Naive B cell (primary cell): ENCODE results near the gene TRERF1. TPM values are rescaled to one million over a fixed set of nuclear protein-coding genes. Genes with fewer than 3 reads are reported as not detected.
A peak's percentile ranks its signal among the peaks of the same experiment; 100 is the strongest.

Source experiments
- ATAC-seq, 2 donors: fragments of 150-1000 bp; cut with Tn5 transposase; 2 replicates each; pipeline ENCODE4 v1.10.0; 2021; ENCODE audit warnings: low read depth in 2 of 2, mild to moderate bottlenecking in 2 of 2, moderate library complexity in 2 of 2
- DNase-seq: peaks from one replicate; pipeline ENCODE4 v3.0.0; 2022
- H3K27ac Mint-ChIP-seq, 6 donors: one replicate each; pipeline ENCODE4 v1.8.0; 2020 to 2022; ENCODE audit warnings: mild to moderate bottlenecking in 6 of 6, mixed read lengths in 6 of 6, moderate library complexity in 5 of 6, inconsistent platforms in 2 of 6
- H3K27me3 Mint-ChIP-seq, 3 donors: one replicate each; pipeline ENCODE4 v1.8.0; 2021 to 2022; ENCODE audit warnings: mixed read lengths in 3 of 3, mild to moderate bottlenecking in 1 of 3
- H3K36me3 Mint-ChIP-seq, 2 donors: one replicate each; pipeline ENCODE4 v1.8.0; 2020 to 2022; ENCODE audit warnings: mixed read lengths in 2 of 2, inconsistent platforms in 1 of 2, mild to moderate bottlenecking in 1 of 2
- H3K4me1 Mint-ChIP-seq, 3 donors: one replicate each; pipeline ENCODE4 v1.8.0; 2020 to 2022; ENCODE audit warnings: mixed read lengths in 3 of 3, inconsistent platforms in 1 of 3, mild to moderate bottlenecking in 1 of 3, moderate library complexity in 1 of 3
- H3K4me3 Mint-ChIP-seq, 8 donors: one replicate each; pipeline ENCODE4 v1.8.0; 2020 to 2022; ENCODE audit warnings: mild to moderate bottlenecking in 8 of 8, mixed read lengths in 8 of 8, moderate library complexity in 8 of 8, inconsistent platforms in 2 of 8
- H3K9me3 Mint-ChIP-seq, 7 donors: one replicate each; pipeline ENCODE4 v1.8.0; 2020 to 2022; ENCODE audit warnings: mixed read lengths in 7 of 7, mild to moderate bottlenecking in 5 of 7, inconsistent platforms in 2 of 7, moderate library complexity in 1 of 7
- polyA plus RNA-seq, 6 donors: library from polyadenylated mRNA; unstranded; fragments of 300-500 nt; fragmentation: Illumina TruSeq; gene quantifications; one replicate each; pipeline ENCODE4 v1.2.3, GENCODE V29; 2021; ENCODE audit warnings: low read depth in 6 of 6

Gene TRERF1
- polyA plus RNA-seq, 6 donors from 2014 or later = 0.07 to 0.13 (median 0.08) TPM; not detected in 3

DNA sequence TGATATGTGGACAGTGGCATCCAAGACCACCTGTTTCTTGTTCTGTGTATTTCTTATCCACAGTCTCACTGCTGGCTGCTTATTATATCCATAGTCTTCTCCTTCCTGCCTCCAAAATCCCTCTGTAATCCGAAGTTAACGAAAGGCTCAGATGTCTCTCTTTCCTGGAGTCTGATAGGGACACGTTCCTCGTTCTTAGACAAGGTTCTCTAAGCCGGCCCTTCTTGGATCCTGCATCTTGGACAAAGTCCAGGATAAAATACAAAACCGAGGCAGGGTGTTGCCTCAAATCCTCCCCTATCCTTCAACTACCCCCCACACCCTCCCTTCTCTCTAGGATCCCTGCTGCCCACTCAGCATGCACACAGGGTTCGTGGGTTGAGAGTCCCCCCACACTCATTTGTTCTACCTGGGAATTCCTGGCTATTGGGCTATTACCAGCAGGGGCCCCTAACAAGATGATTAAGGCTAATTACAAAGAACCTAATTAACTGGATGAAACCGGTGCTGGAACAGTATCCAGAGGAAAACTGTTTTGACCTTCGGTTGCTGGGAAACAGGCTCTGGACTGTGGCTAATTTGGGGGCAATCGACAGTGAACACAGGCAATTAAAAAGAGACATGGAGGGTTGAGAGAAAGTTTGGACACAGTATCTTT lies 201.3 kb downstream of the TRERF1 start:
- Mint-ChIP-seq H3K4me3 (no peak overlapping the region), H3K36me3 (no peaks in the 10 kb centered on the region), H3K27ac (no peak overlapping the region), H3K4me1 (no peaks in the 10 kb centered on the region), H3K9me3 (no peaks in the 10 kb centered on the region), H3K27me3 (peaks cover 0 to 3% (median 0%) of the 10 kb centered on the region in 3 donors)
- ATAC-seq = no peak
- DNase-seq = no peak

DNA sequence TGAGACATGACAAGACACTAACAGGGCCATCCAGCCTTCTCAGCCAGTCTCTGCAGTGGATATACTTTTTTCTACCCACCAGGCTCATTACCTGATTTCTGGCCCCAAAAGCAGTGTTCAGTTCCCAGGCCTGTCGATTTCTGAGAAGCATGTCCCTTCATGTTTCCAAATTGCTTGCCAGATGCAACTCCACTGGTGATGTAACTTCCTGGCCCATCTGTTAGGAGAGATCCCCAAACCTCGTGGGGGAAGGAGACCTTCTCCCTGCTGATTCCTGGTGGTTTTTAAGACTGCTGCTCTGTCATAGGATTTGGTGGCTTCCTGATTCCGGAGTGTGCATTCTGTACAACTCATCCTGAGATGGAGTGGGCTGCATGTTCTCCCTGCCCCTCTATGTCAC lies 202.4 kb downstream of the TRERF1 start:
- H3K9me3 Mint-ChIP-seq = no peaks in the 10 kb centered on the region
- no peaks in the 10 kb centered on the region for H3K36me3 Mint-ChIP-seq
- no peak overlapping the region for H3K4me3 Mint-ChIP-seq
- H3K27me3 Mint-ChIP-seq = no peaks in the 10 kb centered on the region
- H3K4me1 Mint-ChIP-seq = no peaks in the 10 kb centered on the region
- ATAC-seq (no peak), DNase-seq (no peak)
- no peak overlapping the region for H3K27ac Mint-ChIP-seq

DNA sequence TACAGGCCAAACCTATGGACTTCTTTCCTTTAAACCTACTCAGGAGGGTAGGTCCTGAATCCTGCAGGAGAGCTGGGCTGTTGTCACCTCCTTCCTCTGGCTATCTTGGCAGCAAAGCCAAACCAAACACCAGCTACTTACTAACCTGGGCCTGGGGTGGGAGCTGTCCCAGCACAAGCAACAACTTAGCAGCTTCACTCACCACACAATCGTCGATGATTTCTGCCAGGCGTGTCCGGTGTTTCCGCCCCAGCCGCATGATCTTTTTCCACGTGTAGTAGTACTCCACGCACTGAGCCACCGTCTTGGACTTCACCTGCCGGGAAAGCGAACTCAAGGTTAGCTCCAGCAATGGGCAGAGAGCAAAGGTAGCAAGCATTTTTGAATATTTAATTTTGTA lies 208.7 kb downstream of the TRERF1 start:
- H3K27me3 Mint-ChIP-seq = no peaks in the 10 kb centered on the region
- no peak overlapping the region for H3K27ac Mint-ChIP-seq
- no peaks in the 10 kb centered on the region for H3K4me1 Mint-ChIP-seq
- ATAC-seq (no peak), DNase-seq (no peak)
- H3K4me3 Mint-ChIP-seq = no peak overlapping the region
- no peaks in the 10 kb centered on the region for H3K36me3 Mint-ChIP-seq
- H3K9me3 Mint-ChIP-seq = no peaks in the 10 kb centered on the region

DNA sequence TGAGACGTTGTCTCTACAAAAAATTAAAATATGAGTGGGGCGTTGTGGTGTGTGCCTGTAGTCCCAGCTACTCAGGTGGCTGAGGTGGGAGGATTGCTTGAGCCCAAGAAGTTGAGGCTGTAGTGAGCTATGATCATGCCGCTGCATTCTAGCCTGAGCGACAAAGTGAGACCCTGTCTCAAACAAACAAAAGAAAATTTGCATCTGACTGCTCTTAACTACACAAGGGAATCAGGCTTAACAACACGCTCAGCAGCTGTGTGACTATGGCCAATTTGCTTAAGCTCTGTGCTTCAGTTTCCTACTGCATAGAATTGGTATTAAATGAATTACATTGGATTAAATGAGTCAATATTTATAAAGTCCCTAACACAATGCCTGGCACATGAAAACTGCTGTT lies 209.8 kb downstream of the TRERF1 start:
- Mint-ChIP-seq H3K4me3 (no peak overlapping the region), H3K36me3 (no peaks in the 10 kb centered on the region), H3K27me3 (no peaks in the 10 kb centered on the region), H3K27ac (peak overlapping the region in 1 of 6 donors; percentile 47), H3K9me3 (no peaks in the 10 kb centered on the region), H3K4me1 (no peaks in the 10 kb centered on the region)
- no peak for DNase-seq
- no peak for ATAC-seq

DNA sequence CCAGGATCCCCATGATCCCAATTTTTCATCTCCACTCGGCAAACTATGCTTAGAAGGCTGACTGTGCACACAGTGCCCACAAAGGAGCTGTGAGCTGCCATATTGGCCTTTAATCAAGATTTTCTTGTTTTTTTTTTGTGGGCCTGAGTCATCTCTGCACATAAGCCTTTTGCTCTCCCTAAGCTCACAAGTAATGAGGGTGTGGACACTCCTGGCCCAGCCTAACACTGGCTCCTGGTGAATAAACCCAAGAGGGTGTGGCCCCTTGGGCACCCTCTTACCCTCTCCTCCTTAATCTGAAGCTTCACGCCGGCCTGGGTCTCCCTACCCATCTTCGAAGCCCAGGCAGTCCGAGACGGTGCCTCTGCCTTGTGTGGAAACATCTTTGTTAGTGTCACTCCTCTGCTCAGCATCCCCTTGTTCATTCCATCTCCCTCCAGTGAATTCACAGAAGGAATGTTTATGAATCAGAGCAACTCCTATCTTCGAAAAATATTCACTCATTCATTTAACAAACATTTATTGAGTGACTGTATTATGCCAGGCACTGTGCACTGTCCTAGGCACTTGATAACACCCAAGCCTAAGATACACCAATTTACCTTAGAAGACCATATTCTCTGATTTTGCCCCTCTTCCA lies 211.9 kb downstream of the TRERF1 start:
- ATAC-seq (no peak), DNase-seq (no peak)
- Mint-ChIP-seq H3K9me3 (no peaks in the 10 kb centered on the region), H3K27me3 (no peaks in the 10 kb centered on the region), H3K36me3 (no peaks in the 10 kb centered on the region), H3K4me3 (no peak overlapping the region), H3K4me1 (no peaks in the 10 kb centered on the region), H3K27ac (peak overlapping the region in 1 of 6 donors; percentile 1)

DNA sequence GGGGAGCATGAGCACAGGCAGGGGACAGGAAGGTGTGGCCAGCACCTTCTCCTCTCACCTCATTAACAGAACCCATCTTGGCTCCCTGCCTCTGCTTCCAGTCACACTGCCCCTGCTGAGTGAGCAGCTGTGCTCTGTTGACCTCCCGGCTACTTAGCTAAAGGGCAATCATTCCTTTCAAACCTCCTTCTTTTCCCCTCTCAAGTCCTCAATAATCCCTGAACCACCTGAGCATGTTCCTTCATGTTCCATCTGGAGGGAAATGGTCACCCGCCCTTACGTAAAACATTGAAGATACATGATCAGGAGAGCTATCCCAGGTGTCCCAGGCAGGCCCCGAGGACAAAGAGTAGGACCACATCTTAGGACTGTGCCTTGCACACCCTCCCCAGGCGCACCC lies 212.4 kb downstream of the TRERF1 start:
- no peak overlapping the region for H3K27ac Mint-ChIP-seq
- no peaks in the 10 kb centered on the region for H3K36me3 Mint-ChIP-seq
- DNase-seq = no peak
- H3K9me3 Mint-ChIP-seq = no peaks in the 10 kb centered on the region
- no peaks in the 10 kb centered on the region for H3K27me3 Mint-ChIP-seq
- H3K4me1 Mint-ChIP-seq = no peaks in the 10 kb centered on the region
- no peak for ATAC-seq
- H3K4me3 Mint-ChIP-seq = no peak overlapping the region

DNA sequence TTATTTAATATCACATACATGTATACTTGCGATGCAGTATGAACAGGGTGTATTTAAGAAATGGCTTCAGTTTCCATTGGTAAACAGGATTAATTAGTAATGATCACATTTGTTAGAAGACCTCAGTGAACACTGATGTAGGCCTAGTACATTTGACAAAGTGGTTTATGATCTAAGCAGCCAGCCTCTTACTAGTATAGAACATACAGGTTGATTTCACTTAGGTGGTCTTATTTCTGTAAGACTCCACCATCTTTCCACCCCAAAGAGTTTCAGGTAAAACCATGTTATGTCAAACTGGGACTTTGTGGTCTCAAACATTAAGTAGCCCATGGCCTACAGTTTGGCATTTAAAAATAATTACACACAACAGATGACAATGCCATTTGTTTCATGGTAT lies 213.9 kb downstream of the TRERF1 start:
- no peaks in the 10 kb centered on the region for H3K4me1 Mint-ChIP-seq
- H3K9me3 Mint-ChIP-seq = no peaks in the 10 kb centered on the region
- no peaks in the 10 kb centered on the region for H3K27me3 Mint-ChIP-seq
- no peaks in the 10 kb centered on the region for H3K36me3 Mint-ChIP-seq
- ATAC-seq (no peak), DNase-seq (no peak)
- H3K27ac Mint-ChIP-seq = no peak overlapping the region
- no peak overlapping the region for H3K4me3 Mint-ChIP-seq

DNA sequence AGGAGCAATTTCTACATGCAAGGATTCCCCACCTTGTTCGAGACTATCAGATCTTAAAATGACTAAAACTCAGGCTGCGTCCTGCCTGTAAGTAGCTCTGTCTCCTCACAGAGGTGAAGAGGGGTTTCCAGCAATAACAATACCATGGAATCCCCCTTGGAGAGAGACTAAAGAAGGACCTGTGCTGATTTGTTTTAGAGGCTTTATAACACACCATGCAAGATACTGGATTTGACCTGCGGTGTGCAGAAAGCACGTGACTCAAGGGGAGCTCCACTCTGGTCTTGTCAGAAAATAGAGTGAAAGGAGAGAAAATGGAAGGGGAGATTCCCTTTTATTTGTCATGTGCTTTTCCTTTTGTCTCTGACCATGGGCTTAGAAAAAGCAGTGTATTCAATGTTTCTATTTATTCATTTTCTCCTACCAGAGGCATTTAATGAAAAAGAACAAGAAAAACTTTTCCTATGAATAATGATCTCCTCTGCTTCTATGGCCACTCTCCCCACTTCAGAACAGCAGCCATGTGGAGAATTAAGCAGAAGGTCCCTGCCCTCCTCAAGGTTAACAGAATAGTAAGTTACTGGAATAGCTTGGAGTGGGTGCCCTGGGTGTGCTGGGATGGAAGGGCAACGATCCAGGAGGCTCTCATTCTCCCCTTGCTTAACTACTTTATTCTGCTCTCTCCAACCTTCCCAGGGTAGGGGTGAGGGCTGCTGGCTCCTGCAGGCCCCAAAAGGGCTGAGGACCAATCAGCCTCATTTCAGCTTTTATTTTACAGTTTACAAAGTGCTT lies 214.8 kb downstream of the TRERF1 start:
- Mint-ChIP-seq H3K9me3 (no peaks in the 10 kb centered on the region), H3K27me3 (no peaks in the 10 kb centered on the region), H3K4me3 (no peak overlapping the region), H3K4me1 (no peaks in the 10 kb centered on the region), H3K27ac (peak overlapping the region in 1 of 6 donors; percentile 36), H3K36me3 (no peaks in the 10 kb centered on the region)
- no peak for DNase-seq
- ATAC-seq = no peak

DNA sequence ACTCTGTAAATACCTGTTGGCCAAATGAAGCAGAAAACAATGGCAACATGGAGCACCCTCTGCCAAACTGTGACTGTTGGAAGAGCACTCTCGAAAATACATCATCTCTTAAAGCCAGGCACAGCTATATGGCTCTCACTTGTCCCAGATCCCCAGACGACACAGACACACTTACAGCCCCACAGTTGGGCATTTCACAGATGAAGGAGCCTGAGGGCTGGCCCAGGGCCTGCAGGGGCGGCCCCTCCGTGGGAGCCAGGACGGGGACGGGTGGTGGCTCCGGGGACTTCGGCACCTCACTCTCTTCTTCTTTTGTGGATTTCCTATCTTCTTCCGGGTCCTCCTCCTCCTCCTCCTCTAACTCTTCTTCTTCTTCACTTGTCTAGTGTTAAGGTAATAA lies 215.7 kb downstream of the TRERF1 start:
- Mint-ChIP-seq H3K9me3 (no peaks in the 10 kb centered on the region), H3K4me3 (no peak overlapping the region), H3K27ac (peak overlapping the region in 1 of 6 donors; percentile 24), H3K4me1 (no peaks in the 10 kb centered on the region), H3K27me3 (no peaks in the 10 kb centered on the region), H3K36me3 (no peaks in the 10 kb centered on the region)
- no peak for DNase-seq
- ATAC-seq = no peak

DNA sequence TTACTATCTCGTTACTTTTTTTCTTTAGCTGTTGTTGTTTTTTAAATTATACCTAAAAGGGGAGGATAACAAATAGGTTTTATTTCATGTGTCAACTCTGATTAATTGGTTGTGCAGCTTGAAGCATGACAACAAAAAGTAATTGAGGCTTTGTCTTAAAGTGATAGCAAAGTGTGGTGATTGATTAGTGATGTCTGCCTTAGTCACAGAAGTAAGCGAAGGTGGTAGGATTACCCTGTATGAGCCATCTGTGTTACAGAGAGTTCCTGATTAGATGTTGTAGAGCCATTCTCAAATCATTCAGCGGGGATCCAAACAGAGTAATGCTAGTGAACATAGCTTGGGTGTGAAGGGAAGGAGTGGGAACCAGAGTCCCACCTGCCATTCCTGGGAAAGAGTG lies 219.7 kb downstream of the TRERF1 start:
- H3K36me3 Mint-ChIP-seq = no peaks in the 10 kb centered on the region
- DNase-seq = no peak
- no peaks in the 10 kb centered on the region for H3K4me1 Mint-ChIP-seq
- no peaks in the 10 kb centered on the region for H3K27me3 Mint-ChIP-seq
- no peak overlapping the region for H3K4me3 Mint-ChIP-seq
- H3K27ac Mint-ChIP-seq = peak overlapping the region in 1 of 6 donors; percentile 32
- ATAC-seq = no peak
- H3K9me3 Mint-ChIP-seq = no peaks in the 10 kb centered on the region

DNA sequence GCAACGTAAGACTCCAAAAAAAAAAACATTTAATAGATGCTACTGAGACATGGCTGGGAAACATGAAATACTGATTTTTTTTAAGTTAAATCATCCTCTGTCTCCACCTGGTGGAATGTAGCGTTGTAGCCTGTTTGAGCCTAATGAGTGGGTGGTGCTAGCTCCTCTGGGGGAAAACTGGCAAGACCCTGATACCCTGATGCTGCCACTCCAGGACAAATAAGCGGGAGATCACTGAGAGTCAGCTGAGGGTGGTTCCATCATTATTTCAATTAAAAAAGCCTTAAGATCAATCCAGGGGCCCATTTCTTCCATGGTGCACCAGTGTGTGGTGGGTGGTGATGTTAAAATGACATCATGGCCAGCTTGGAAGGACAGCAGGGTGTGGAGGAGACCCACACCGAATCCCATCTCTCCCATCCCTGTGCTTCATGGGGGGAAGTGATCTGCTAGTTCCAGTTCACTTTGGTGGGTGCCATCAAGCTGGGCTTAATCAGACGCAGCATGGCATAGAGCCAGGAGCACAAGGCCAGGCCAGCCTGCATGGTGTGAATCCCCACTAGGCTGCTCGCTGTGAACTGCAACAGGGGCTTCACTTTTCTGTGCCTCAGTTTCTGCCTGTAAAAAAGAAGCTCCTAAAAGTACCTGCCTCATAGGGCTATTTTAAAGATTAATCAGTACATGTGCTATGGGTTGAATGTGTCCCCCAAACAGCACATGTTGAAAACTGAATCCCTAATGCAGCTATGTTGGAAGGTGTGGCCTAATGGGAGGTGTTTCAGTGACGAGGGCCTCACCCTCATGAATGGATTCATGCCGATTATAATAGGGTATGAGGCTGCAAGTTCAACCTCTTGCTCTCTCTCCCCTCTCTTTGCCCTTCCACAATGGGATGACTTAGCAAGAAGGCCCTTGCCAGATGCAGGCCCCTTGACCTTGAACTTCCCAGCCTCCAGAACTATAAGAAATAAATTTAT lies 221.1 kb downstream of the TRERF1 start:
- Mint-ChIP-seq H3K36me3 (no peaks in the 10 kb centered on the region), H3K27me3 (no peaks in the 10 kb centered on the region), H3K9me3 (no peaks in the 10 kb centered on the region), H3K27ac (no peak overlapping the region), H3K4me1 (no peaks in the 10 kb centered on the region), H3K4me3 (no peak overlapping the region)
- DNase-seq (no peak), ATAC-seq (no peak)

DNA sequence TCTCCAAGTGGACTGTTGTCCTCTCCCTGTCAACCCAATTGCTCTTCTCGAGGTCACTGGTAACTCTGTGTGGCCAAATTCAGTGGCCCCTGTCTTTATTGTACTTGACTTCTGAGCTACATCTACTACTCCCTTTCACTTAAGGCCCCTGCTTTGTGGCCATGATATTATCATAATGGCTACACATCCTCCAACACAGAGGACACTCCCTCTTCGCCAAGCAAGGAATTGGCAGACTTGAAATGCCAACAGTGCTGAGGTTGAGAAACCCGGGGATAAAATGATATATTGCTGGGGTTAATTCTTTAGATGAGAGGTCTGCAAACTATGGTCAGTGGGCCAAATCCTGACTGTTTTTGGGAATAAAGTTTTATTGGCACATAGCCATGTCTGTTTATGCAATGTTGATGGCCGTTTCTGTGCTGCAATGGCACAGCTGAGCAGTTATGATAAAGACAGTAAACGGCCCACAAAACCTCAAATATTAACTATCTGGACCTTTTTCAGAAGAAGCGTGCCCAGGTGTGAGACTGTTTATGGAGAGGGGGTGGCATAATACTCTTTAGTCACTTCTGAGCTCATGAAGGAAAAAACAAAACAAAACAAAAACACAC lies 222.1 kb downstream of the TRERF1 start:
- Mint-ChIP-seq H3K27me3 (no peaks in the 10 kb centered on the region), H3K4me3 (no peak overlapping the region), H3K4me1 (no peaks in the 10 kb centered on the region), H3K36me3 (no peaks in the 10 kb centered on the region), H3K27ac (no peak overlapping the region), H3K9me3 (no peaks in the 10 kb centered on the region)
- ATAC-seq (no peak), DNase-seq (no peak)

DNA sequence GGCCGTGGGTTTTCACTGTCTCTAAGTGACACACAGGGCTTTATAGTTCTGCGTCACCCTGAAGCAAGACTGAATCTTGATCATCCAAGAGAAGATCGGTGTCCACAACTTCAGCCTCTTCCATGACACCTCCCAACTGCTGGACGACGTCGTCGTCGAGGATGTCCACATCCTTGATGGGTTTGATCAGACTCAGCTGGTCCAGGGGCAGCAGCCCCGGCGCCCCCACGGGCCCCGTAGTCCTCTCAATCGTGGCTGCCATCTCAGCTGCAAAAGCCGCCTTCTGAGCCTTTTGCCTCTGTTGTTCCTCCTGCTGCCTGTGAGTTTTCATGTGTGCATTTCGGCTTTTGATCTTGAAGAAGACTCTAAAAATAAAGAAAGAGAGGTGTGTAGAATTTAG lies 223.4 kb downstream of the TRERF1 start:
- Mint-ChIP-seq H3K9me3 (no peaks in the 10 kb centered on the region), H3K27ac (no peak overlapping the region), H3K4me1 (no peaks in the 10 kb centered on the region), H3K4me3 (no peak overlapping the region), H3K27me3 (no peaks in the 10 kb centered on the region), H3K36me3 (no peaks in the 10 kb centered on the region)
- no peak for ATAC-seq
- no peak for DNase-seq
